Neural cell (in vitro differentiated cells): ENCODE results near the gene APCDD1.

Source experiments
- CTCF ChIP-seq: fragments of 450-650 bp; IDR thresholded peaks from 2 replicates; pipeline ENCODE4 v1.5.1; 2014; ENCODE audit warnings: antibody characterized with exemption, mild to moderate bottlenecking, moderate library complexity; ENCODE audit not compliant: poor library complexity, severe bottlenecking
- EP300 ChIP-seq: fragments of 450-650 bp; conservative IDR thresholded peaks from 2 replicates; pipeline ENCODE4 v1.6.1; 2014; ENCODE audit warnings: antibody characterized with exemption, mild to moderate bottlenecking, moderate library complexity; ENCODE audit not compliant: poor library complexity, severe bottlenecking
- MXI1 ChIP-seq: fragments of 450-650 bp; conservative IDR thresholded peaks from 2 replicates; pipeline ENCODE4 v1.6.1; 2014; ENCODE audit warnings: antibody characterized with exemption, mild to moderate bottlenecking; ENCODE audit not compliant: poor library complexity, severe bottlenecking
- POLR2AphosphoS5 ChIP-seq: IDR thresholded peaks from 2 replicates; pipeline ENCODE4 v1.6.1; 2012
- TAF1 ChIP-seq: IDR thresholded peaks from 2 replicates; pipeline ENCODE4 v1.6.1; 2012; ENCODE audit warnings: low read depth

GRCh38 chr18:10455726-10456453, 1.5 kb downstream of the APCDD1 start:
- TF ChIP-seq CTCF = no peak
- no peak for TF ChIP-seq POLR2AphosphoS5
- TF ChIP-seq TAF1 = no peak
- TF ChIP-seq MXI1 = no peak
- no peak for TF ChIP-seq EP300
